PC-3 (cell line): ENCODE measurements around the gene GATA3. TPM values are rescaled to one million over a fixed set of nuclear protein-coding genes. Genes with fewer than 3 reads are reported as not detected.

Experiments
- ATAC-seq: fragments of 200-7000 bp; cut with Tn5 transposase; 2 replicates; pipeline ENCODE4 v1.9.1; 2020; ENCODE audit warnings: mild to moderate bottlenecking, moderate library complexity
- BruUV-seq: library from RNA; stranded (reverse); fragments of 400-500 nt; replicated peaks from 2 replicates; lab custom pipeline; 2021; lab: Mats Ljungman, UMichigan
- CTCF ChIA-PET: fragments of 300-600 bp; sonication (Branson Sonifier 250); formaldehyde crosslinking; loops from one replicate; lab custom pipeline; 2022; ENCODE audit warnings: antibody characterized with exemption; lab: Charles Lee
- POLR2A ChIA-PET: fragments of 300-600 bp; sonication (Branson Sonifier 250); formaldehyde crosslinking; loops from one replicate; lab custom pipeline; 2022; ENCODE audit warnings: antibody characterized with exemption; ENCODE audit not compliant: unreplicated experiment; lab: Charles Lee
- DNase-seq: peaks from one replicate; pipeline ENCODE4 v3.0.0-alpha.2; 2015
- H2AFZ ChIP-seq: fragments of 300-600 bp; sonication (generic); 2 replicates; pipeline ENCODE4 v1.6.0; 2016; ENCODE audit warnings: antibody characterized with exemption, low read length
- H3F3A ChIP-seq: fragments of 300-600 bp; sonication (generic); one replicate; pipeline ENCODE4 v1.6.0; 2017; ENCODE audit warnings: antibody characterized with exemption, low read length, control low read depth, mild to moderate bottlenecking; ENCODE audit not compliant: unreplicated experiment
- H3K27ac ChIP-seq: fragments of 300-600 bp; sonication (generic); 2 replicates; pipeline ENCODE4 v1.5.1; 2016; ENCODE audit warnings: mild to moderate bottlenecking, low read length
- H3K27me3 ChIP-seq: fragments of 300-600 bp; sonication (generic); 2 replicates; pipeline ENCODE4 v1.6.1; 2016; ENCODE audit warnings: low read length, mixed read lengths
- H3K36me3 ChIP-seq: fragments of 300-600 bp; sonication (generic); 2 replicates; pipeline ENCODE4 v1.6.1; 2016; ENCODE audit warnings: low read depth, mixed run types, low read length, mixed read lengths
- H3K4me1 ChIP-seq: fragments of 300-600 bp; sonication (generic); 2 replicates; pipeline ENCODE4 v1.5.1; 2016; ENCODE audit warnings: low read length; ENCODE audit not compliant: insufficient read depth
- H3K4me2 ChIP-seq: fragments of 300-600 bp; sonication (generic); 2 replicates; pipeline ENCODE4 v1.6.0; 2016; ENCODE audit warnings: low read length
- H3K4me3 ChIP-seq: fragments of 300-600 bp; sonication (generic); 2 replicates; pipeline ENCODE4 v1.5.1; 2016; ENCODE audit warnings: mild to moderate bottlenecking, low read length, mixed read lengths
- H3K79me2 ChIP-seq: fragments of 300-600 bp; sonication (generic); 2 replicates; pipeline ENCODE4 v1.6.1; 2017; ENCODE audit warnings: low read length, mixed read lengths
- H3K9ac ChIP-seq: fragments of 300-600 bp; sonication (generic); 2 replicates; pipeline ENCODE4 v1.6.0; 2016; ENCODE audit warnings: mild to moderate bottlenecking, low read length
- H3K9me2 ChIP-seq: fragments of 300-600 bp; sonication (generic); replicated peaks from 2 replicates; pipeline ENCODE4 v1.6.1; 2016; ENCODE audit warnings: mixed run types, low read length, mixed read lengths
- H3K9me3 ChIP-seq: fragments of 300-600 bp; sonication (generic); 2 replicates; pipeline ENCODE4 v1.6.1; 2016; ENCODE audit warnings: low read length, mixed read lengths
- H4K20me1 ChIP-seq: fragments of 300-600 bp; sonication (generic); 2 replicates; pipeline ENCODE4 v1.6.1; 2016; ENCODE audit warnings: low read length, mixed read lengths
- EZH2 ChIP-seq: fragments of 300-600 bp; sonication (generic); IDR thresholded peaks from one replicate; pipeline ENCODE4 v1.6.1; 2017; ENCODE audit warnings: antibody characterized with exemption, mild to moderate bottlenecking, low read length; ENCODE audit not compliant: unreplicated experiment
- EZH2phosphoT487 ChIP-seq: fragments of 300-600 bp; sonication (generic); IDR thresholded peaks from 2 replicates; pipeline ENCODE4 v1.6.1; 2018; ENCODE audit warnings: mild to moderate bottlenecking, antibody characterized with exemption, low read length, borderline replicate concordance
- intact Hi-C: fragments of 100-400 bp; cut with micrococcal nuclease; formaldehyde crosslinking; loops from 2 replicates; pipeline ENCODE4 v1.9.0; 2023
- total RNA-seq: library from RNA; depleted of rRNA; stranded (reverse); fragments of >200 nt; gene quantifications from 2 replicates; pipeline ENCODE4 v1.2.3, GENCODE V29; 2014
- TF ChIP-seq, protein P1 (sequence below): fragments of 300-600 bp; sonication (generic); conservative IDR thresholded peaks from 2 replicates; pipeline ENCODE4 v1.5.1; 2017; ENCODE audit warnings: antibody characterized with exemption, low read depth, mild to moderate bottlenecking, low read length

The GATA3 gene
- total RNA-seq, 1 experiment from 2014 or later = 2.6 TPM

DNA sequence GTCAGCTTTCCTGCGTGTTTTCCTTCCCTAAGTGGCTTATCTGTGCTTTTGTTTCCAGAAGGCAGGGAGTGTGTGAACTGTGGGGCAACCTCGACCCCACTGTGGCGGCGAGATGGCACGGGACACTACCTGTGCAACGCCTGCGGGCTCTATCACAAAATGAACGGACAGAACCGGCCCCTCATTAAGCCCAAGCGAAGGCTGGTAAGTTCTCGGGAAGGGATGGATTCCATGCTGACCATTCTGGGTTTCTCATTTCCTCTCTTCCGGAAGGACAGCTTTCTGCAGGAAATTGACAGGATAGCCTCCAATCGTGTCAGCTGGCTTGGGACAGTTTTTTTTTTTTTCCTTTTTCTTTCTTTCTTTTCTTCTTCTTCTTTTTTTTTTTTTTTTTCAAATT is 9.4 kb downstream of the GATA3 start:
- H3K4me1 ChIP-seq = peaks cover 13% of the 10 kb centered on the region
- H2AFZ ChIP-seq = no peak overlapping the region
- ATAC-seq = no peak
- no peaks in the 10 kb centered on the region for H3K9me3 ChIP-seq
- DNase-seq = no peak
- intact Hi-C loops = no loop called here
- H3K9me2 ChIP-seq = no peaks in the 10 kb centered on the region
- no peak overlapping the region for H3K9ac ChIP-seq
- no peak overlapping the region for H3K4me2 ChIP-seq
- H3K36me3 ChIP-seq = no peaks in the 10 kb centered on the region; the same call in 1 of the 2 replicates
- H3K79me2 ChIP-seq = 0 out of 2 replicates have a peak, but pooled peaks cover 4% of the 10 kb centered on the region
- no peak overlapping the region for H3K27ac ChIP-seq
- no peaks in the 10 kb centered on the region for H3F3A ChIP-seq
- TF ChIP-seq, protein P1, sequence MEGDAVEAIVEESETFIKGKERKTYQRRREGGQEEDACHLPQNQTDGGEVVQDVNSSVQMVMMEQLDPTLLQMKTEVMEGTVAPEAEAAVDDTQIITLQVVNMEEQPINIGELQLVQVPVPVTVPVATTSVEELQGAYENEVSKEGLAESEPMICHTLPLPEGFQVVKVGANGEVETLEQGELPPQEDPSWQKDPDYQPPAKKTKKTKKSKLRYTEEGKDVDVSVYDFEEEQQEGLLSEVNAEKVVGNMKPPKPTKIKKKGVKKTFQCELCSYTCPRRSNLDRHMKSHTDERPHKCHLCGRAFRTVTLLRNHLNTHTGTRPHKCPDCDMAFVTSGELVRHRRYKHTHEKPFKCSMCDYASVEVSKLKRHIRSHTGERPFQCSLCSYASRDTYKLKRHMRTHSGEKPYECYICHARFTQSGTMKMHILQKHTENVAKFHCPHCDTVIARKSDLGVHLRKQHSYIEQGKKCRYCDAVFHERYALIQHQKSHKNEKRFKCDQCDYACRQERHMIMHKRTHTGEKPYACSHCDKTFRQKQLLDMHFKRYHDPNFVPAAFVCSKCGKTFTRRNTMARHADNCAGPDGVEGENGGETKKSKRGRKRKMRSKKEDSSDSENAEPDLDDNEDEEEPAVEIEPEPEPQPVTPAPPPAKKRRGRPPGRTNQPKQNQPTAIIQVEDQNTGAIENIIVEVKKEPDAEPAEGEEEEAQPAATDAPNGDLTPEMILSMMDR = no peak
- TF ChIP-seq EZH2phosphoT487 (no peak), EZH2 (no peak)
- CTCF ChIA-PET = no interaction called here
- no peaks in the 10 kb centered on the region for H4K20me1 ChIP-seq
- no peaks in the 10 kb centered on the region for H3K27me3 ChIP-seq
- POLR2A ChIA-PET = interaction anchor here (0.6 kb wide), 1 partner anchor 215 kb away, joined by 4 read pairs; no protein-coding TSS in a partner anchor
- BruUV-seq = no TSS peak
- H3K4me3 ChIP-seq = no peak overlapping the region

DNA sequence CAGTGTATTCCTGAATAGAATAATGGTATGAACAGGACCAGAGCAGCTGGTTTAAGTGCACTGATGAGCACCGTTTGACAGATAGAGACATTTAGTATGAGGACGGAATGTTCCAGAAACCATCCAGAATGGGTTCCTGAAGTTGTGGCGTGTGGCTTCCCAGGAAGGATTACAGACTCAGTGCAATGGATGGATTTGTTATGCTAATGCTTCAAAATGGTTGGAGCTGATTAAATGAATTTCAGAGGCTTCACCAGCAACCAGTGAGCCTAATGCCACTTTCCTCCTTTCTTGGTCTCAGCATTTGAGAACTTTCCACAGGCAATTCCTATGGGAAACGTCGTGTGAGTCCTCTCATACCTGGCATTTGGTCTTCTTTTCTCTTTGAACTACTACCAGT is 9.9 kb downstream of the GATA3 start:
- intact Hi-C loops = no loop called here
- no peaks in the 10 kb centered on the region; the same call in 1 of the 2 replicates for H3K36me3 ChIP-seq
- no peak for DNase-seq
- H3K27ac ChIP-seq = no peak overlapping the region
- H3K9ac ChIP-seq = no peak overlapping the region
- H3K9me2 ChIP-seq = no peaks in the 10 kb centered on the region
- H4K20me1 ChIP-seq = no peaks in the 10 kb centered on the region
- ChIA-PET CTCF (no interaction called here), POLR2A (interaction anchor here (0.6 kb wide), 1 partner anchor 215 kb away, joined by 4 read pairs; no protein-coding TSS in a partner anchor)
- no peak overlapping the region for H3K4me3 ChIP-seq
- no peaks in the 10 kb centered on the region for H3F3A ChIP-seq
- no peak for ATAC-seq
- no TSS peak for BruUV-seq
- peaks cover 13% of the 10 kb centered on the region for H3K4me1 ChIP-seq
- TF ChIP-seq EZH2phosphoT487 = no peak
- TF ChIP-seq EZH2 = no peak
- TF ChIP-seq, protein P1 = no peak
- no peak overlapping the region for H2AFZ ChIP-seq
- 0 out of 2 replicates have a peak, but pooled peaks cover 4% of the 10 kb centered on the region for H3K79me2 ChIP-seq
- H3K9me3 ChIP-seq = no peaks in the 10 kb centered on the region
- no peaks in the 10 kb centered on the region for H3K27me3 ChIP-seq
- no peak overlapping the region for H3K4me2 ChIP-seq

- no peaks in the 10 kb centered on the region for H3K27me3 ChIP-seq
- ChIA-PET CTCF (no interaction called here), POLR2A (no interaction called here)
- no peak for DNase-seq
- no peak for ATAC-seq
- H3K4me3 ChIP-seq = no peak overlapping the region
- BruUV-seq = no TSS peak
- no peaks in the 10 kb centered on the region for H3K9me3 ChIP-seq
- H2AFZ ChIP-seq = no peak overlapping the region
- H3K36me3 ChIP-seq = no peaks in the 10 kb centered on the region; the same call in 1 of the 2 replicates
- H3K27ac ChIP-seq = no peak overlapping the region
- H3K9ac ChIP-seq = no peak overlapping the region
- 0 out of 2 replicates have a peak, but pooled peaks cover 2% of the 10 kb centered on the region for H3K79me2 ChIP-seq
- H4K20me1 ChIP-seq = no peaks in the 10 kb centered on the region
- H3K4me2 ChIP-seq = no peak overlapping the region
- H3K4me1 ChIP-seq = peaks cover 2% of the 10 kb centered on the region; the same call in 1 of the 2 replicates
- intact Hi-C loops = no loop called here
- no peak for TF ChIP-seq EZH2phosphoT487
- TF ChIP-seq, protein P1 = no peak
- TF ChIP-seq EZH2 = no peak
- H3F3A ChIP-seq = no peaks in the 10 kb centered on the region
- H3K9me2 ChIP-seq = no peaks in the 10 kb centered on the region
These were observed 11.2 kb downstream of the GATA3 start for GRCh38 chr10:8065651-8066050.
